BJ (cell line): ENCODE results near the gene SLC25A15. TPM values are rescaled to one million over a fixed set of nuclear protein-coding genes. Genes with fewer than 3 reads are reported as not detected.

Experiments
- CTCF ChIA-PET: fragments of 350-600 bp; formaldehyde crosslinking; extraction: SDS; loops from one replicate; lab custom pipeline; 2021; ENCODE audit warnings: antibody characterized with exemption, inconsistent platforms; lab: Yijun Ruan, JAX
- POLR2A ChIA-PET: fragments of 300-600 bp; sonication (Branson Sonifier 250); formaldehyde crosslinking; extraction: SDS; loops from one replicate; lab custom pipeline; 2021; ENCODE audit warnings: antibody characterized with exemption; lab: Charles Lee
- DNase-seq: peaks from one replicate; pipeline ENCODE4 v3.0.0-alpha.2; 2011; ENCODE audit warnings: low read depth
- H3K27me3 ChIP-seq: 2 replicates; pipeline ENCODE4 v1.6.0; 2011; ENCODE audit warnings: low read length; ENCODE audit not compliant: control insufficient read depth, insufficient read depth
- H3K36me3 ChIP-seq: 2 replicates; pipeline ENCODE4 v1.5.1; 2011; ENCODE audit warnings: low read length; ENCODE audit not compliant: control insufficient read depth, insufficient read depth
- H3K4me3 ChIP-seq: 2 replicates; pipeline ENCODE4 v1.5.1; 2011; ENCODE audit warnings: low read depth, mild to moderate bottlenecking, control low read depth, low read length
- polyA plus RNA-seq: library from polyadenylated mRNA; depleted of rRNA; stranded (reverse); fragments of >200 nt; gene quantifications from 2 replicates; pipeline ENCODE4 v1.2.3, GENCODE V29; 2011
- TF ChIP-seq, protein P1 (sequence below): IDR thresholded peaks from 2 replicates; pipeline ENCODE4 v1.5.1; 2011; ENCODE audit warnings: low read depth, mild to moderate bottlenecking, control low read depth, inconsistent platforms, low read length, moderate library complexity; ENCODE audit not compliant: insufficient read depth

SLC25A15 gene
- polyA plus RNA-seq, 1 experiment: 4.7 TPM

DNA sequence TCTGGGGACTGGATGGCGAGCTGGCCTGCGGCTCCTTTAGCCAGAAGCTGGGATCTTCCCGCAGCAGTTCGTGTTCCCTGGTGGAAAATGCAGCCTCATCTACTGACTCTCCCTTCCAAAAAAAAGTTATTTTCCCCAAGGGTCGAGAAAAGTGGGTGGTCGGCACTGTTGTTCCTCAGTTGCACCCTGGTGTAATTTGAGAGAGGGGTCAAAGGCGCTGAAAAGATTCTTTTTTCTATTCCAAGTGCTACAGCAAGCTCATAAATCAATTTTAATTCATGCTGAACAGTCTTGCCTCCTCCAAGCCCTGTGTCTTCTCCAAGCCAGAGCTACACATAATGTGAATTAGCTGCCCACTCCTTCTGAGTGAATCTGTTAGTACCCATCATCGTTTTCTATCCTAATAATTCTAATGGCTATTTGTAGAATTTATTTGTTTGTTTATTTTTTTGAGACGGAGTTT lies 774 bp downstream of the SLC25A15 start:
- Histone ChIP-seq H3K4me3 (peak overlapping the region; percentile 58), H3K36me3 (no peaks in the 10 kb centered on the region), H3K27me3 (no peaks in the 10 kb centered on the region)
- no peak for DNase-seq
- ChIA-PET POLR2A (no interaction called here), CTCF (interaction anchor here (0.8 to 7.0 kb wide), 5 partner anchors 10 to 132 kb away, joined by 3 to 61 read pairs (median 3); no protein-coding TSS in a partner anchor)
- TF ChIP-seq, protein P1, sequence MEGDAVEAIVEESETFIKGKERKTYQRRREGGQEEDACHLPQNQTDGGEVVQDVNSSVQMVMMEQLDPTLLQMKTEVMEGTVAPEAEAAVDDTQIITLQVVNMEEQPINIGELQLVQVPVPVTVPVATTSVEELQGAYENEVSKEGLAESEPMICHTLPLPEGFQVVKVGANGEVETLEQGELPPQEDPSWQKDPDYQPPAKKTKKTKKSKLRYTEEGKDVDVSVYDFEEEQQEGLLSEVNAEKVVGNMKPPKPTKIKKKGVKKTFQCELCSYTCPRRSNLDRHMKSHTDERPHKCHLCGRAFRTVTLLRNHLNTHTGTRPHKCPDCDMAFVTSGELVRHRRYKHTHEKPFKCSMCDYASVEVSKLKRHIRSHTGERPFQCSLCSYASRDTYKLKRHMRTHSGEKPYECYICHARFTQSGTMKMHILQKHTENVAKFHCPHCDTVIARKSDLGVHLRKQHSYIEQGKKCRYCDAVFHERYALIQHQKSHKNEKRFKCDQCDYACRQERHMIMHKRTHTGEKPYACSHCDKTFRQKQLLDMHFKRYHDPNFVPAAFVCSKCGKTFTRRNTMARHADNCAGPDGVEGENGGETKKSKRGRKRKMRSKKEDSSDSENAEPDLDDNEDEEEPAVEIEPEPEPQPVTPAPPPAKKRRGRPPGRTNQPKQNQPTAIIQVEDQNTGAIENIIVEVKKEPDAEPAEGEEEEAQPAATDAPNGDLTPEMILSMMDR: no peak

- no peaks in the 10 kb centered on the region; the same call in 1 of the 2 replicates for H3K36me3 ChIP-seq
- POLR2A ChIA-PET: no interaction called here
- no peak overlapping the region for H3K4me3 ChIP-seq
- DNase-seq: no peak
- TF ChIP-seq, protein P1: no peak
- CTCF ChIA-PET: no interaction called here
- H3K27me3 ChIP-seq: no peaks in the 10 kb centered on the region
These were observed 3.1 kb downstream of the SLC25A15 start for GRCh38 chr13:40792284-40793051.

- Histone ChIP-seq H3K4me3 (no peak overlapping the region), H3K27me3 (no peaks in the 10 kb centered on the region), H3K36me3 (no peaks in the 10 kb centered on the region; the same call in 1 of the 2 replicates)
- no peak for DNase-seq
- TF ChIP-seq, protein P1: no peak
- CTCF ChIA-PET: no interaction called here
- POLR2A ChIA-PET: no interaction called here
These were observed 3.9 kb downstream of the SLC25A15 start for GRCh38 chr13:40793339-40793738.

DNA sequence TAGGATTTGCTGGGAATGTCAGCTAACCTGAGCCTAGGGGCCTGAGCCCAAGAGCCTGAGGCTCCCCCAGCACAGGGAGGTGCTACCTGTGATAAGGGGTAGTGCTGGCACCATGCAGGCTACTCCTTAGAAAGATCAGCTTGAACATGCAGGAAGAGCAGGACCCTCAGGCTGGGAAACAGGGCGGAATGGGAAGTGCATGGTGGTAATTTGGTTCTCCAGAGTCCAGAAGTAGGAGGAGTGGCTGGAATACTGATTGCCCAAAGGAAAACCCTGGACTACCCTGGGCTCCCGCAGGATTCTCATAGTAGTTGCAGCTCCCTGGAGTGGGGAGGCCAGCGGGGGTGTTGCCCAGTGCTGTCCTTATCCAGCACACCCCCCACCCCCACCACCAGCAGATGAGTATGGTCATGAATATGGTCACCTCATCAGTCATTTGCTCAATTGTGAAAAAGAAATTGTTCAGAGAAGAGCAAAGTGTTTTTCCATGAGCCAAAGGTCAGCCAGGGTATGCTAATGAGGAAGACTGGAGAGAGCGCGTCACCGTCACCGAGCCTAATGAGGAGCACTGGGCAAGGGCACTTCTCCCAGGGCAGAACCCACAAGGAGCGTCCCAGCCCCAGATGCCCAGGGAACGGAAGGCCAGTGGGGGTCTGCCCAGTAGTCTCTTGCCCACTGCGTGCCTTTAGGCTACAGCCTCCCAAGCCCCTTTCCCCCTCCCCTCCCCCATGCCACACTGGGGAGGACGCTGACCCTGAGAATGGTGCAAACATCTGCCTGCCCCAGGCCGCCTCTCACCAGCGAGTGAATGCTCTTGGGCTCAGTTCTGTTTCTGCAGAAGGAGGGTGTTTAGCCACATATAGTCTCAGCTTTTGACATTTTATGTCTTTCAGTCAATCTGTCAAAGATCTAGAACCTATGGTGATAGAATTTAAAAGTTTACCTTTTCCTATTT lies 5.3 kb downstream of the SLC25A15 start:
- no peak for DNase-seq
- ChIA-PET POLR2A (no interaction called here), CTCF (interaction anchor here (1.4 kb wide), 1 partner anchor 17 kb away, joined by 3 read pairs; no protein-coding TSS in a partner anchor)
- TF ChIP-seq, protein P1: no peak
- Histone ChIP-seq H3K4me3 (no peak overlapping the region), H3K27me3 (no peaks in the 10 kb centered on the region), H3K36me3 (peaks cover 2% of the 10 kb centered on the region)
